Measurements from ENCODE around the gene EDIL3.
"Not testable (repeated sequence)": the region's sequence is repeated elsewhere in the genome, so short reads cannot be mapped to it uniquely, and the experiment has no call there.

Gene EDIL3

DNA sequence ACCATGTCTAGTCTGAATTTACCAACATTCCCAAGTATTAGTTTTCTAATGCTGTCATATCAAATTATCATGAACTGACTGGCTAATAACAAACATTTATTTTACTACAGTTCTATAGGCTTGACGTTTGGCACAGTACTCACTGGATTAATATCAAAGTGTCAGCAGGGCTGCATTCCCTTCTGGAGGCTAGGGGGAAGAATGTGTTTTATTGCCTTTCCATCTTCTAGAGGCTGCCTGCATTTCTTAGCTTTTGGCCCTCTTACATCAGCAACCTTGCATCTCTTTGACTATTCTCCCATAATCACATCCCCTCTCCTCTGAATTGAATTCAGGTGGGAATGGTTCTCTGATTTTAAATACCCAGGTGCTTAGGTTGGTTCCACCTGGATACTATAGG lies 84.7 kb downstream of the EDIL3 start:
- TF ChIP-seq, protein P1, sequence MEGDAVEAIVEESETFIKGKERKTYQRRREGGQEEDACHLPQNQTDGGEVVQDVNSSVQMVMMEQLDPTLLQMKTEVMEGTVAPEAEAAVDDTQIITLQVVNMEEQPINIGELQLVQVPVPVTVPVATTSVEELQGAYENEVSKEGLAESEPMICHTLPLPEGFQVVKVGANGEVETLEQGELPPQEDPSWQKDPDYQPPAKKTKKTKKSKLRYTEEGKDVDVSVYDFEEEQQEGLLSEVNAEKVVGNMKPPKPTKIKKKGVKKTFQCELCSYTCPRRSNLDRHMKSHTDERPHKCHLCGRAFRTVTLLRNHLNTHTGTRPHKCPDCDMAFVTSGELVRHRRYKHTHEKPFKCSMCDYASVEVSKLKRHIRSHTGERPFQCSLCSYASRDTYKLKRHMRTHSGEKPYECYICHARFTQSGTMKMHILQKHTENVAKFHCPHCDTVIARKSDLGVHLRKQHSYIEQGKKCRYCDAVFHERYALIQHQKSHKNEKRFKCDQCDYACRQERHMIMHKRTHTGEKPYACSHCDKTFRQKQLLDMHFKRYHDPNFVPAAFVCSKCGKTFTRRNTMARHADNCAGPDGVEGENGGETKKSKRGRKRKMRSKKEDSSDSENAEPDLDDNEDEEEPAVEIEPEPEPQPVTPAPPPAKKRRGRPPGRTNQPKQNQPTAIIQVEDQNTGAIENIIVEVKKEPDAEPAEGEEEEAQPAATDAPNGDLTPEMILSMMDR (IDR thresholded peaks at IDR 0.05; ENCODE audit: low read depth, low read length), result no peak
- no peak overlapping the region for H3K4me3 ChIP-seq (ENCODE audit: low read depth, low read length)

DNA sequence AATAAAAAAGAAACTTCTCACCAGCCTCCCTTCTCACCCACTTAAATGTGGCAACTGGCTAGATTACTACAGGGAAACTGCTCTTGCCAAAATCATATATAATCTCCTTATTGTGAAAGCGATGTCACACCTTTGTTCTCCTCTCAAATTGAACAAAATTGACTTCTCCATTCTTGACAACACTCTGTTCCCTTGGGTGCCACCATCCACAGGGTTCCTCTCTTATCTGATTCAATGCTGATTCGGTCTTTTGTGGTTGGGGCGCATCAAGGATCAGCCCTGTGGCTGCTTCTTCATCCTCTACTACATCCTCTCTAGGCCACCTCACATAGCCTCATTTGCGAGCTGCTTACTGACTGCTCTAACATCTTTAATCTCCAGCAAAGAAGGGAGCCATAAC lies 86.1 kb downstream of the EDIL3 start:
- TF ChIP-seq, protein P1 (IDR thresholded peaks at IDR 0.05; ENCODE audit: low read depth, low read length), result no peak
- no peak overlapping the region for H3K4me3 ChIP-seq (ENCODE audit: low read depth, low read length)

DNA sequence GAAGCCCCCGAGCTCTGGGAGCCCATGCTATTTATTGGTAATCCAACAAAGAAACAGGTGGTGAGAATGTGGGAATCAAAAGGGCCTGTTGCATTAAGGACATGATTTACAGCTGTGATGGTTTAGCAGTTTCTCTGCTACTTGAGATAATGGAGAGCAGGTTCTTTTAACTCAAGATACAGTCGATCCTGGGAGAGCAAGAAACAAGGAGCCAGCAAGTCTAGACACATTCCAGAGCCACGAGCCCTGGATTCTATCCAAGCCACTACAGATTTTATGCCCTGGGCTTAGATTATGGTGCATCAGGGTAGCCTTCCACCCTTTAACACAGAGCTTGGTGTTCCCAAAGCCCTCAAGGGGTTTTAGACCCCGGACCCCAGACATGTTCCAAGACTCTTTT lies 87.0 kb downstream of the EDIL3 start:
- H3K4me3 ChIP-seq (ENCODE audit: low read depth, low read length), result not testable (repeated sequence)

DNA sequence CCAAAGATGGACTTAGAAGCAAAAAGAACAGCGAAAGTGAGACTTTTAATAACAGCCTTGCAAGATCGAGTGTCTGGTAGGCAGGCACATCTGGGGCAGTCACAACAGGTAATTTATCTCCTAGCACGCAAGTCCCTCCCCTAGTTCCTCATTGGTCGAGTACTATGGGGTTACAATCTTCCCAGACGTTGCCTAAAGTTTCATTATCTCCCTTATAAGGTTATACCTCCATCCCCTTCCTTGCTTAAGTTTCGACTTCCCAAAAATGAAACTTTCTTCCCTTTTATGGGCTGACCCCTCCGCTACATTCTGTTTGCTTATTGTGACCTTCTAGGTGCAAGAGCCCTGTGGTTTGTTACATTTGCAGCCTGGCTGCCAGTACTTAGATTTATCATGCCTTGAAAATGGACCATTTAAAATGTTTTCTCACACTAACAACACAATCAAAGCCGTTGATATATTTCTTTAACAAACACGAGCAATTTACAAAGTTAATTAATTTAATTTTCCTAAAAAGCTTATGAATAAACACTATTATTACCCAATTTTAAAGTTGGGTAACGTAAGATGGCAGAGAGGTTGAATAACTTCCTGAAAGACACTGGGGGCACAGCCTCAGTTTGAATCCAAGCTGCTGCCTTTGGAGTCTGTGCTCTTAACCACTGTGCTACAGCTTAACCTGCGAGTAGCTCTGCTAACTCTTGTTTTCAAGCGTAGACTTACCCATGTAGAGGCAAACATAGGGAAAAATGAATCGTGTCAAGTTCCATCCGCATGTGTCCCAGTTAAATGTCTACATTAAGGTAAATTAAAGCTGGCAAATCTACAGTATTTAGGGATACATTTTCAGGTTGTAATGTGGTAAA lies 91.7 kb downstream of the EDIL3 start:
- TF ChIP-seq, protein P1 (IDR thresholded peaks at IDR 0.05; ENCODE audit: low read depth, low read length), result no peak

DNA sequence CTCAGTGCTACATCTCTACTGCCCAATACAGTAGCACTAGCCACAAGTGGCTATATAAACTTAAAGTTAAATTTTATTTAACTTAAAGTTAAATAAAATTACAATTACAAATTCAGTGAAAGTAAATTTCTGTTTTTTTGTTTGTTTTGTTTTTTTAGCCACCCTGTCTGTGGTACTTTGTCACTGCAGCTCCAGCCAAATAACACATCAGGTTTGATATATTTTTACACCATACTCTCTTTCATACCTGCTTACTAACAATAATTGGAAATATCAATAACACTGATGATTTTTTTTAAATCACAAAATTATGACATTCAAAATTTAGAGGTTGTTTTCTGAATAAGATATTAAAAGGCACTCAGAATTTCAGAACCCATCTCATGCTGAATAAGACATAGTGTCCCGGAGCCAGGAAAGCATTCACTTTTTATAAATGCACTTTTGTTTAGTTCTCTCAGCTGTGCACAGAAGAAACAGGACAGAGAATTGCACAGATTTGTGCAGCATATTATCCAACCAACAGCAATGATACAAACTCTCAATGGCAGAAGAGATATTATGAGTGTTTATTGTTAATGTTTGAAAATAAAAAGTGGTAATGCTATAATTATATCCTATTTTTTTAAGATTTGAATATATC lies 92.6 kb downstream of the EDIL3 start:
- no peak overlapping the region for H3K4me3 ChIP-seq (ENCODE audit: low read depth, low read length)
- TF ChIP-seq, protein P1 (IDR thresholded peaks at IDR 0.05; ENCODE audit: low read depth, low read length), result no peak

More for the DNA sequence above, 91.7 kb downstream of the EDIL3 start:
- H3K4me3 ChIP-seq (ENCODE audit: low read depth, low read length), result no peak overlapping the region

DNA sequence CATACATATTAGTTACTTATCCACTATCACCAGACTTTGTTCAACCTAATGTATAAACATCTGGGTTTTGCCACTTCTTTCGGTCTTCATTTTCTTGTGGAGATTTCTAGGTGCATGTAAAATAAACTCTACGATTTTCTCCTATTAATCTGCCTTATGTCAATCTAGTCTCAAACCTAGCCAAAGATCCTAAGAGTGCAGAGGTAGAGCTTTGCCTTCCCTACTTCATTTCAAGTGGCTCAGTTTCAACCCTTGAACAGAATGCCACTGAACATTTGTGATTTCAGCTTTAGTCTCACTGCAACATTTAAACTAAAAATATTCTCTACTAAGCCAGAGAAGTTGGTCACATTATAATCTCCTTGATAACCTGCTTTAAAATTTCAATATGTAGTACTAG lies 94.0 kb downstream of the EDIL3 start:
- H3K4me3 ChIP-seq (ENCODE audit: low read depth, low read length), result no peak overlapping the region
- TF ChIP-seq, protein P1 (IDR thresholded peaks at IDR 0.05; ENCODE audit: low read depth, low read length), result no peak

DNA sequence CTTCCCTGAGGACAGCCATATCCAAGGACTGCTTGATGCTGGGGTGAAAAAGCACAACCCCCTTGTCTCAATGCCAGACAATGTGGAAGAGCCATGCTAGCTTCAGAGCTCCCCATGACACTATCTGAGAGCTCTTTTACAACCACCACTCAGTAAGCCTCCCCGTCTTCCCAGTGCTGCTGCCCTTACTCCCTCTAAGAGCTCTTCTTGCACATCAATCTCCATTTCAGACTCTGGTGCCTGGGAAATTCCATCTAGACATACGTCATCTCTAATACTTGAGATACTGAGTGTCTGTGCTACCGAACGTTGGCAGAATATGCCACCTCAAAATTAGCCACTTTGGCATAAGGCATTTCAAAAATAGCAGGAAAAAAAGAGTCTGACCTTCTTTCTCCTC lies 94.5 kb downstream of the EDIL3 start:
- TF ChIP-seq, protein P1 (IDR thresholded peaks at IDR 0.05; ENCODE audit: low read depth, low read length), result no peak
- H3K4me3 ChIP-seq (ENCODE audit: low read depth, low read length), result no peak overlapping the region

Data from WI38 (cell line).